HEK293 (cell line): ENCODE results near the gene STRN3.

Source experiments
- GLIS1 ChIP-seq: fragments of 450-650 bp; formaldehyde crosslinking; IDR thresholded peaks from 2 replicates; pipeline ENCODE4 v1.5.1; 2016; ENCODE audit warnings: missing biosample characterization, missing genetic modification characterization
- MZF1 ChIP-seq: fragments of 450-650 bp; formaldehyde crosslinking; IDR thresholded peaks from 2 replicates; pipeline ENCODE4 v1.5.1; 2017; ENCODE audit warnings: missing biosample characterization, missing genetic modification characterization, borderline replicate concordance
- REPIN1 ChIP-seq: fragments of 450-650 bp; formaldehyde crosslinking; IDR thresholded peaks from 2 replicates; pipeline ENCODE4 v1.5.1; 2017; ENCODE audit warnings: missing biosample characterization, missing genetic modification characterization, low read depth
- ZNF18 ChIP-seq: fragments of 450-650 bp; formaldehyde crosslinking; IDR thresholded peaks from 2 replicates; pipeline ENCODE4 v1.5.1; 2016; ENCODE audit warnings: missing biosample characterization, missing genetic modification characterization
- ZNF19 ChIP-seq: fragments of 450-650 bp; formaldehyde crosslinking; IDR thresholded peaks from 2 replicates; pipeline ENCODE4; 2016; ENCODE audit warnings: missing biosample characterization, missing genetic modification characterization, low read depth
- ZNF350 ChIP-seq: fragments of 450-650 bp; formaldehyde crosslinking; IDR thresholded peaks from 2 replicates; pipeline ENCODE4 v1.5.0; 2017; ENCODE audit warnings: missing biosample characterization, mild to moderate bottlenecking, missing genetic modification characterization
- ZNF354C ChIP-seq: fragments of 450-650 bp; formaldehyde crosslinking; IDR thresholded peaks from 2 replicates; pipeline ENCODE4 v1.5.1; 2016; ENCODE audit warnings: missing biosample characterization, missing genetic modification characterization, low read depth, borderline replicate concordance
- ZNF391 ChIP-seq: fragments of 450-650 bp; formaldehyde crosslinking; IDR thresholded peaks from 2 replicates; pipeline ENCODE4 v1.5.1; 2016; ENCODE audit warnings: low read depth, missing biosample characterization, missing genetic modification characterization, borderline replicate concordance
- ZNF518A ChIP-seq: fragments of 450-650 bp; formaldehyde crosslinking; conservative IDR thresholded peaks from 2 replicates; pipeline ENCODE4 v1.5.1; 2016; ENCODE audit warnings: low read depth, missing biosample characterization, missing genetic modification characterization
- TF ChIP-seq, protein P1 (sequence below): fragments of 450-650 bp; formaldehyde crosslinking; IDR thresholded peaks from 2 replicates; pipeline ENCODE4 v1.5.1; 2016; ENCODE audit warnings: missing biosample characterization, missing genetic modification characterization
- TF ChIP-seq, protein P2 (sequence below): fragments of 450-650 bp; formaldehyde crosslinking; IDR thresholded peaks from 2 replicates; pipeline ENCODE4 v1.5.1; 2016; ENCODE audit warnings: missing biosample characterization, missing genetic modification characterization

DNA sequence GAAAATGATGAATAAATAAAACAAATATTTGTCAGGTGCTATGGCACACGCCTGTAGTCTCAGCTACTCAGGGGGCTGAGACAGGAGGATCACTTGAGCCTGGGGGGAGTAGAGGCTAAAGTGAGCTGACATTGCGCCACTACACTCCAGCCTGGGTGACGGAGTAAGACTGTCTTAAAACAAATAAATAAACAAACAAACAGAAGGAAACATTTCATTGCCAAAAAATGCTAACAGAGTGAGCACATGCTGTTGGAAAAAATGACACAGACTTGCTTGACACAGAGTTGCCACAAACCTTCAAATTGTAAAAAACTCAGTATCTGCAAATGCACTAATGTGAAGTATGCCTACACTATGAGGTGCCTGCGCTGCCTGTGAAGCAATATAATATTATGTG, 51.6 kb downstream of the STRN3 start:
- TF ChIP-seq ZNF518A: no peak
- no peak for TF ChIP-seq ZNF19 (tag by site-specific recombination)
- TF ChIP-seq, protein P1, sequence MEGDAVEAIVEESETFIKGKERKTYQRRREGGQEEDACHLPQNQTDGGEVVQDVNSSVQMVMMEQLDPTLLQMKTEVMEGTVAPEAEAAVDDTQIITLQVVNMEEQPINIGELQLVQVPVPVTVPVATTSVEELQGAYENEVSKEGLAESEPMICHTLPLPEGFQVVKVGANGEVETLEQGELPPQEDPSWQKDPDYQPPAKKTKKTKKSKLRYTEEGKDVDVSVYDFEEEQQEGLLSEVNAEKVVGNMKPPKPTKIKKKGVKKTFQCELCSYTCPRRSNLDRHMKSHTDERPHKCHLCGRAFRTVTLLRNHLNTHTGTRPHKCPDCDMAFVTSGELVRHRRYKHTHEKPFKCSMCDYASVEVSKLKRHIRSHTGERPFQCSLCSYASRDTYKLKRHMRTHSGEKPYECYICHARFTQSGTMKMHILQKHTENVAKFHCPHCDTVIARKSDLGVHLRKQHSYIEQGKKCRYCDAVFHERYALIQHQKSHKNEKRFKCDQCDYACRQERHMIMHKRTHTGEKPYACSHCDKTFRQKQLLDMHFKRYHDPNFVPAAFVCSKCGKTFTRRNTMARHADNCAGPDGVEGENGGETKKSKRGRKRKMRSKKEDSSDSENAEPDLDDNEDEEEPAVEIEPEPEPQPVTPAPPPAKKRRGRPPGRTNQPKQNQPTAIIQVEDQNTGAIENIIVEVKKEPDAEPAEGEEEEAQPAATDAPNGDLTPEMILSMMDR (tag by site-specific recombination): no peak
- no peak for TF ChIP-seq REPIN1 (tag by site-specific recombination)
- TF ChIP-seq ZNF354C (tag by site-specific recombination): no peak
- TF ChIP-seq MZF1 (tag by site-specific recombination): no peak
- no peak for TF ChIP-seq ZNF350 (tag by site-specific recombination)
- no peak for TF ChIP-seq ZNF18 (tag by site-specific recombination)
- no peak for TF ChIP-seq ZNF391 (tag by site-specific recombination)
- TF ChIP-seq GLIS1 (tag by site-specific recombination): no peak
- TF ChIP-seq, protein P2, sequence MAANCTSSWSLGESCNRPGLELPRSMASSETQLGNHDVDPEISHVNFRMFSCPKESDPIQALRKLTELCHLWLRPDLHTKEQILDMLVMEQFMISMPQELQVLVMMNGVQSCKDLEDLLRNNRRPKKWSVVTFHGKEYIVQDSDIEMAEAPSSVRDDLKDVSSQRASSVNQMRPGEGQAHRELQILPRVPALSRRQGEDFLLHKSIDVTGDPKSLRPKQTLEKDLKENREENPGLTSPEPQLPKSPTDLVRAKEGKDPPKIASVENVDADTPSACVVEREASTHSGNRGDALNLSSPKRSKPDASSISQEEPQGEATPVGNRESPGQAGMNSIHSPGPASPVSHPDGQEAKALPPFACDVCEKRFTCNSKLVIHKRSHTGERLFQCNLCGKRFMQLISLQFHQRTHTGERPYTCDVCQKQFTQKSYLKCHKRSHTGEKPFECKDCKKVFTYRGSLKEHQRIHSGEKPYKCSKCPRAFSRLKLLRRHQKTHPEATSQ (tag by site-specific recombination): no peak
